GM21390 (cell line): ENCODE data around the gene WDR82.

Experiments
- ATAC-seq: cut with Tn5 transposase; IDR thresholded peaks from one replicate; pipeline ENCODE4 v1.9.1; 2021; ENCODE audit not compliant: unreplicated experiment

Gene WDR82

GRCh38 chr3:52226229-52226817, 52.1 kb downstream of the WDR82 start:
- ATAC-seq: peak; percentile 2

- peak; percentile 79 for ATAC-seq
Observed at GRCh38 chr3:52225452-52226228, 52.8 kb downstream of the WDR82 start, which contains the start of gene TLR9. TSS of gene TLR9 (minus strand) at chr3:52225645. CDS start at chr3:52225529, 116 bp downstream.

GRCh38 chr3:52223449-52224408, 54.7 kb downstream of the WDR82 start:
- no peak for ATAC-seq

- no peak for ATAC-seq
Observed at GRCh38 chr3:52222319-52223221, 55.9 kb downstream of the WDR82 start.

GRCh38 chr3:52221563-52222318, 56.7 kb downstream of the WDR82 start:
- no peak for ATAC-seq

- no peak for ATAC-seq
Observed at GRCh38 chr3:52221141-52221562, 57.3 kb downstream of the WDR82 start.

GRCh38 chr3:52220380-52221026, 57.9 kb downstream of the WDR82 start:
- ATAC-seq: no peak

- no peak for ATAC-seq
Observed at GRCh38 chr3:52218937-52219650, 59.4 kb downstream of the WDR82 start.

- no peak for ATAC-seq
Observed at GRCh38 chr3:52218454-52218853, 60.0 kb downstream of the WDR82 start.

- ATAC-seq: no peak
Observed at GRCh38 chr3:52218026-52218425, 60.4 kb downstream of the WDR82 start.

- no peak for ATAC-seq
Observed at GRCh38 chr3:52217409-52217805, 61.0 kb downstream of the WDR82 start.

GRCh38 chr3:52216585-52217408, 61.7 kb downstream of the WDR82 start:
- no peak for ATAC-seq

GRCh38 chr3:52215351-52215750, 63.1 kb downstream of the WDR82 start:
- ATAC-seq: no peak

- no peak for ATAC-seq
Observed at GRCh38 chr3:52213901-52214300, 64.5 kb downstream of the WDR82 start.

- no peak for ATAC-seq
Observed at GRCh38 chr3:52213005-52213404, 65.4 kb downstream of the WDR82 start.

- no peak for ATAC-seq
Observed at GRCh38 chr3:52211268-52211891, 67.1 kb downstream of the WDR82 start.

- no peak for ATAC-seq
Observed at GRCh38 chr3:52210550-52211046, 67.9 kb downstream of the WDR82 start.
